ENCODE results near the gene GMPR.

Gene GMPR

GRCh38 chr6:16279243-16279642 is 40.9 kb downstream of the GMPR start:
- no peak for DNase-seq (ENCODE audit: low read depth)

DNA sequence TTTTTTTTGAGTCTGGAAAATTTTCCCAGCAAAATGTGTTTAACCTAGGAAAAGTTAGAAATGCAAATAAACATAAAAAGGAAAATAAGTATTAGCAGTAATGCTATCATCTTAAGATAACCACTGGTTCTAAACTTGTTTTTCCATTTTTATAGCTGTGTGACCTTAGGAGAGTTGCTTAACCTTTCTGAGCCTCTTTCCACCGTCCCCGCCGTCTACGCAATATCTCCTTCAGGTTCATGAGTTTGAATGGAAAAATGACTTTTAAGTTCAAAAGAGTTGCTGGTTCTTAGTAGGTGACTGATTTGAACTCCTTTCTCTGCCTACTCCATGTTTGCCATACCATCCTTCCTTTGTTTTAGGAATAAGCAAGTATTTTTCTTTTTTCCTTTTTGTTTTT is 44.0 kb downstream of the GMPR start:
- no peak for DNase-seq (ENCODE audit: low read depth)
- no peak for TF ChIP-seq CTCF (IDR thresholded peaks at IDR 0.05; ENCODE audit: insufficient read depth, low read depth, low read length, missing control alignments)
- H3K4me3 ChIP-seq (ENCODE audit: low read depth, low read length), result no peak overlapping the region

More at GRCh38 chr6:16279243-16279642, 40.9 kb downstream of the GMPR start:
- no peak for TF ChIP-seq CTCF (IDR thresholded peaks at IDR 0.05; ENCODE audit: insufficient read depth, low read depth, low read length, missing control alignments)
- H3K4me3 ChIP-seq (ENCODE audit: low read depth, low read length), result no peak overlapping the region

DNA sequence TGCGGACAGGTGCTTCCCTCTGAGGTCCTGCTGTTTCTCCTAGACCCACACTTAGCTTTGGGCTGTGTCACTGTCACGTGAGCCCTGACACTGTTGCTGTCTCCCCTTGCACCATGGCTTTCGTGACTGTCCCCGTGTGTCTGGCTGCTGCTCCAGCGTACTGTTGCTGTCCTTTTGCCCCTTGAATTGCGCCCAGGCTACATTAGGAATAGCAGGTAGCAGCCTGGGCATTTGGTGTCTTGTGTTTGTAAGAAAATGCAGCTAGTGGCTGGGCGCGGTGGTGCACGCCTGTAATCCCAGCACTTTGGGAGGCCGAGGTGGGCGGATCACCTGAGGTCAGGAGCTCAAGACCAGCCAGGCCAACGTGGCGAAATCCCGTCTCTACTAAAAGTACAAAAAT is 46.1 kb downstream of the GMPR start:
- no peak for TF ChIP-seq CTCF (IDR thresholded peaks at IDR 0.05; ENCODE audit: insufficient read depth, low read depth, low read length, missing control alignments)
- H3K4me3 ChIP-seq (ENCODE audit: low read depth, low read length), result no peak overlapping the region
- no peak for DNase-seq (ENCODE audit: low read depth)

DNA sequence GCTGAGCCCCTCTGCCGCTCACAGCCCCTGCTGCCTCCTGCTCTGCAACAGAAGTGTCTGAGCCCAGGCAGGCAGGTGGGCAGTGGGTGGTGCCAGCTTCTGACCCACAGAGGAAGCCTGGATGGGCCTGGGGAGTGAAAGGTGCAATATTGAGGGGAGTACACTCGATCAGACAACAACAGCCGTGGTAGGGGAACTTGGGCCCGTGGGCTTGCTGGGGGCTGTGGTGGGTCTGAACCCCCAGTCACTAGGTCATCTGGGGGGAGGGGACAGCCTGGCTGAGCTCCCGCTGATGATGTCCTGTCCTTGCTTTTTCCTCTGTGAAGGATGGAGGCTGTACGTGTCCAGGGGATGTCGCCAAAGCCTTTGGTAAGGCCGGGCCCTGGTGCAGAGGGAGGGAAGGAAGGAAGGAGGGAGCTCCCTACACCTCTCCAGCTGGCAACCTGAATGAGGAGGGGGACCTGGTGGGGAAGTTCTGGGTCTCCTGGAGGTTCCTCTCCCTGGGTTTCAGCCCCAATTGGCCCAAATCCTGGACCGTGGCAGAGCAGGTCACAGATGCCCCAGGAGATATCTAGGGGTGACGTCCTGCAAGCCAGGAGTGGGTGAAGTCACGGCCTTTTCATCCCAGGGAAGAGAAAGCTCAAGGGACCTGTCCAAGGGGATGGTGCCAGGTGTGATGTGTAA is 47.2 kb downstream of the GMPR start:
- TF ChIP-seq CTCF (IDR thresholded peaks at IDR 0.05; ENCODE audit: insufficient read depth, low read depth, low read length, missing control alignments), result no peak
- no peak overlapping the region for H3K4me3 ChIP-seq (ENCODE audit: low read depth, low read length)
- DNase-seq (ENCODE audit: low read depth), result no peak

DNA sequence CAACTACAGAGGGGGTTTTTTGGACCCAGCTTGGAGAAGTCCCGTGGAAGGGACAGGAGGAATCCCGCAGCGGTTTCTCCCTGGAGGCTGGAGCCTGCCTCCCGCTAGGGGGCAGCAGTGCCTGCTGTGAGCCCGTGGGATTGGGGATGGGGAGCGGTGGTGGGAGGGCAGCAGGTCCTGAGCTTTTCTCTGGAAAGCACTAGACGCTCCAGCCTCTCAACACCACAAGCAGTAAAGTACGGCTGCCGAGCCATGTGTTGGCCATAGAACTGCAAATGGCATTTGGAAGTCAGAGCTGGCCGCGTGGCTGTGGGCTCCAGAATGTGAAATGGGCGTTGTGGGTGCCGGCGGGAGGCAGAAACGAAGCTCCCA is 47.8 kb downstream of the GMPR start:
- peak; percentile 60 for DNase-seq (ENCODE audit: low read depth)
- H3K4me3 ChIP-seq (ENCODE audit: low read depth, low read length), result no peak overlapping the region
- peak; percentile 94 for TF ChIP-seq CTCF (IDR thresholded peaks at IDR 0.05; ENCODE audit: insufficient read depth, low read depth, low read length, missing control alignments)

- H3K4me3 ChIP-seq (ENCODE audit: low read depth, low read length), result no peak overlapping the region
- DNase-seq (ENCODE audit: low read depth), result no peak
- TF ChIP-seq CTCF (IDR thresholded peaks at IDR 0.05; ENCODE audit: insufficient read depth, low read depth, low read length, missing control alignments), result no peak
Measured at GRCh38 chr6:16288163-16288562, 49.8 kb downstream of the GMPR start.

- no peak overlapping the region for H3K4me3 ChIP-seq (ENCODE audit: low read depth, low read length)
- TF ChIP-seq CTCF (IDR thresholded peaks at IDR 0.05; ENCODE audit: insufficient read depth, low read depth, low read length, missing control alignments), result no peak
- DNase-seq (ENCODE audit: low read depth), result no peak
Measured at GRCh38 chr6:16291739-16292138, 53.4 kb downstream of the GMPR start.
